T-cell (primary cell): Measurements from ENCODE around the gene CCDC120. TPM values are rescaled to one million over a fixed set of nuclear protein-coding genes. Genes with fewer than 3 reads are reported as not detected.
A peak's percentile ranks its signal among the peaks of the same experiment; 100 is the strongest.

ENCODE experiments used
- ATAC-seq, 4 experiments: fragments of 200-7000 bp in 3 of 4; fragments of 150-1000 bp in 1 of 4; cut with Tn5 transposase; replicated peaks in 1 of 4; 1 replicate in 3 of 4; 2 replicates in 1 of 4; pipeline ENCODE4 v1.10.0; 2021; ENCODE audit warnings: moderate library complexity in 3 of 4, mild to moderate bottlenecking in 2 of 4, moderate number of reproducible peaks in 1 of 4
- CTCF ChIA-PET, 2 donors: fragments of 300-600 bp; sonication (Branson Sonifier 250); formaldehyde crosslinking; loops; one replicate each; lab custom pipeline; 2022; ENCODE audit warnings: antibody characterized with exemption in 2 of 2; lab: Charles Lee
- POLR2A ChIA-PET, 2 donors: fragments of 300-600 bp; sonication (Branson Sonifier 250); formaldehyde crosslinking; loops; one replicate each; lab custom pipeline; 2022; ENCODE audit warnings: antibody characterized with exemption in 2 of 2; lab: Charles Lee
- DNase-seq, 35 experiments: peaks; one replicate each; pipeline versions ENCODE4 v3.0.0 to v3.0.0-alpha.2; 2013 to 2023
- H3K27ac ChIP-seq: one replicate; pipeline ENCODE4 v1.5.1; 2013; ENCODE audit warnings: low read length
- H3K27me3 ChIP-seq, 2 experiments: replicated peaks in 1 of 2; 1 replicate in 1 of 2; 2 replicates in 1 of 2; pipeline versions ENCODE4 v1.6.1 to v1.7.0; 2013; ENCODE audit warnings: low read length in 1 of 2, mixed read lengths in 1 of 2; ENCODE audit not compliant: control insufficient read depth in 2 of 2, insufficient read depth in 2 of 2; ENCODE audit errors: extremely low read depth in 1 of 2
- H3K36me3 ChIP-seq, 2 donors: 1 replicate in 1 of 2; 2 replicates in 1 of 2; pipeline versions ENCODE4 v1.6.1 to v1.7.0; 2013; ENCODE audit warnings: low read length in 1 of 2; ENCODE audit not compliant: control insufficient read depth in 2 of 2, insufficient read depth in 1 of 2; ENCODE audit errors: extremely low read depth in 1 of 2
- H3K4me1 ChIP-seq, 2 experiments: 1 replicate in 1 of 2; 2 replicates in 1 of 2; pipeline versions ENCODE4 v1.6.1 to v1.7.0; 2013; ENCODE audit warnings: low read length in 2 of 2, mixed read lengths in 1 of 2; ENCODE audit not compliant: insufficient read depth in 2 of 2, control insufficient read depth in 1 of 2; ENCODE audit errors: extremely low read depth in 1 of 2
- H3K4me3 ChIP-seq, 2 donors: 1 replicate in 1 of 2; 2 replicates in 1 of 2; pipeline versions ENCODE4 v1.5.1 to v1.7.0; 2013; ENCODE audit warnings: mild to moderate bottlenecking in 2 of 2, low read length in 1 of 2, moderate library complexity in 1 of 2; ENCODE audit not compliant: control insufficient read depth in 1 of 2; ENCODE audit errors: extremely low read depth in 1 of 2
- H3K9me3 ChIP-seq: 2 replicates; pipeline ENCODE4 v1.7.0; 2013
- H3K27ac Mint-ChIP-seq, 2 donors: one replicate each; pipeline ENCODE4 v1.8.0; 2020 to 2021; ENCODE audit warnings: mild to moderate bottlenecking in 2 of 2, mixed read lengths in 2 of 2
- H3K27me3 Mint-ChIP-seq, 2 donors: one replicate each; pipeline ENCODE4 v1.8.0; 2021 to 2022; ENCODE audit warnings: mixed read lengths in 2 of 2
- H3K36me3 Mint-ChIP-seq: one replicate; pipeline ENCODE4 v1.8.0; 2021; ENCODE audit warnings: mixed read lengths
- H3K4me1 Mint-ChIP-seq, 3 donors: one replicate each; pipeline ENCODE4 v1.8.0; 2020 to 2022; ENCODE audit warnings: mixed read lengths in 3 of 3, mild to moderate bottlenecking in 1 of 3
- H3K4me3 Mint-ChIP-seq, 3 donors: one replicate each; pipeline ENCODE4 v1.8.0; 2020 to 2022; ENCODE audit warnings: mild to moderate bottlenecking in 3 of 3, mixed read lengths in 3 of 3, moderate library complexity in 3 of 3
- H3K9me3 Mint-ChIP-seq, 3 donors: one replicate each; pipeline ENCODE4 v1.8.0; 2020 to 2022; ENCODE audit warnings: mixed read lengths in 3 of 3
- WGBS: methylation state at CpG from one replicate; pipeline ENCODE4 v1.1.5; 2013; ENCODE audit warnings: missing lambda C conversion rate; ENCODE audit not compliant: insufficient coverage; 5-methylcytosine and 5-hydroxymethylcytosine counted together
- total RNA-seq, 35 experiments: library from RNA in 6 of 35; stranded (reverse) in 6 of 35; fragments of 120-200 nt in 1 of 35; gene quantifications; one replicate each; pipeline versions ENCODE4 v1.2.1 to v1.2.4 and lab custom pipeline; 2013 to 2026

CCDC120 gene
- total RNA-seq, 5 donors from 2014 or later (not counting 1 experiment from before 2014, with no cell fraction given) = 8.5 to 14.9 (median 9.1) TPM

DNA sequence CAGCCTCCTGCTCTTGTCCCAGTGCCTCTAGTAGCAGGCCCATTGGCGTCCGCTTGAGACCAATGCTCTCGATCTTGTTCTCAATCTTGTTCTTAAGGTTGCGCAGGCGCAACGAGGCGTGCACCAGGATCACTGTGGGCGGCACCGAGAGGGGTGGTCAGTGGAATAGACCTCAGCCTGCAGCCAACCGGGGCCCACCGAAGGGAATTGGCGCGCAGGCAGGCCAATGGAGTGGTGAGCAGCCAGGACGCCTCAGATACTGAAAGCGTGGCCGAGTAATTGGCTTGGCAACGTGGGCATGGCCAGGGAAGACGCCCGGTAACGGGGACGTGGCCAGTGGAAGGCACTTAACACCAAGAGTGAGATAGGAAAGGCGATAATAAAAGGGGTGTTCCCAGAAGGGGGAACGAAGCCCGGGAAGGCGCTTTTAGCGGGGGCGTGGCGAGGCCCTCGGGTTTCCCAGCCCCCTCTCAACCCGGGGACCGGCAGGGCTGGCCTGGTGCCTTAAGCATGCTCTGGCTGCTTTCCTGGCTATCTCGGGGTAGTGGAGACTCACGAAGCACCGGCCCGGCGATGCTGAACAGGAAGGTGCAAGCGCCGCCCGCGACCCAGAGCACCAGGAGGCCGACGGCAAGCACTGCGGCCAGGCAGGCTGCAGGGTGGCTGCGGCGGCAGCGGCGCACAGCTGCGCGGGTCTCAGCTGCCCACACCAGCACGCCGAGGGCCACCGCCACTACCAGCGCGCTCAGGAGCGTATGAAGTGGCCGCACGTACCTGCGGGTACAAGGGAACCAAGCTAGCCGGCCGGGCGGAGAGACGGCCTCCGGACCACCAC lies 13.3 kb downstream of the CCDC120 start:
- POLR2A ChIA-PET = no interaction called here
- no peaks in the 10 kb centered on the region for H3K27me3 ChIP-seq
- H3K4me1 Mint-ChIP-seq = peaks cover 14 to 25% (median 18%) of the 10 kb centered on the region in 3 donors
- WGBS = 95% methylated on average over 29 of the region's 63 CpGs
- CTCF ChIA-PET = no interaction called here
- peak overlapping the region; percentile 59 to 85 (median 83) for H3K4me3 Mint-ChIP-seq
- H3K4me1 ChIP-seq = peaks cover 0 to 22% of the 10 kb centered on the region in 2 experiments
- DNase-seq = no peak
- H3K27me3 Mint-ChIP-seq = no peaks in the 10 kb centered on the region
- H3K36me3 ChIP-seq = no peaks in the 10 kb centered on the region
- H3K36me3 Mint-ChIP-seq = peaks cover 7% of the 10 kb centered on the region
- no peak for ATAC-seq
- no peak overlapping the region for H3K27ac Mint-ChIP-seq
- no peaks in the 10 kb centered on the region for H3K9me3 ChIP-seq
- H3K27ac ChIP-seq = no peak overlapping the region
- H3K4me3 ChIP-seq = no peak overlapping the region
- no peaks in the 10 kb centered on the region for H3K9me3 Mint-ChIP-seq

- Histone ChIP-seq H3K27ac (no peak overlapping the region), H3K9me3 (no peaks in the 10 kb centered on the region), H3K4me1 (peaks cover 0 to 22% of the 10 kb centered on the region in 2 experiments), H3K27me3 (no peaks in the 10 kb centered on the region), H3K36me3 (peaks cover 0 to 3% of the 10 kb centered on the region in 2 donors), H3K4me3 (no peak overlapping the region)
- Mint-ChIP-seq H3K27me3 (no peaks in the 10 kb centered on the region), H3K4me3 (peak overlapping the region; percentile 80 to 85 (median 83)), H3K36me3 (peaks cover 7% of the 10 kb centered on the region), H3K9me3 (no peaks in the 10 kb centered on the region), H3K27ac (peak overlapping the region in 1 of 2 donors; percentile 77), H3K4me1 (peaks cover 14 to 25% (median 18%) of the 10 kb centered on the region in 3 donors)
- CTCF ChIA-PET = no interaction called here
- 94% methylated on average over 5 of the region's 10 CpGs for WGBS
- ATAC-seq = no peak
- POLR2A ChIA-PET = no interaction called here
- DNase-seq = no peak
These were observed 13.9 kb downstream of the CCDC120 start for GRCh38 chrX:49072712-49073095.

DNA sequence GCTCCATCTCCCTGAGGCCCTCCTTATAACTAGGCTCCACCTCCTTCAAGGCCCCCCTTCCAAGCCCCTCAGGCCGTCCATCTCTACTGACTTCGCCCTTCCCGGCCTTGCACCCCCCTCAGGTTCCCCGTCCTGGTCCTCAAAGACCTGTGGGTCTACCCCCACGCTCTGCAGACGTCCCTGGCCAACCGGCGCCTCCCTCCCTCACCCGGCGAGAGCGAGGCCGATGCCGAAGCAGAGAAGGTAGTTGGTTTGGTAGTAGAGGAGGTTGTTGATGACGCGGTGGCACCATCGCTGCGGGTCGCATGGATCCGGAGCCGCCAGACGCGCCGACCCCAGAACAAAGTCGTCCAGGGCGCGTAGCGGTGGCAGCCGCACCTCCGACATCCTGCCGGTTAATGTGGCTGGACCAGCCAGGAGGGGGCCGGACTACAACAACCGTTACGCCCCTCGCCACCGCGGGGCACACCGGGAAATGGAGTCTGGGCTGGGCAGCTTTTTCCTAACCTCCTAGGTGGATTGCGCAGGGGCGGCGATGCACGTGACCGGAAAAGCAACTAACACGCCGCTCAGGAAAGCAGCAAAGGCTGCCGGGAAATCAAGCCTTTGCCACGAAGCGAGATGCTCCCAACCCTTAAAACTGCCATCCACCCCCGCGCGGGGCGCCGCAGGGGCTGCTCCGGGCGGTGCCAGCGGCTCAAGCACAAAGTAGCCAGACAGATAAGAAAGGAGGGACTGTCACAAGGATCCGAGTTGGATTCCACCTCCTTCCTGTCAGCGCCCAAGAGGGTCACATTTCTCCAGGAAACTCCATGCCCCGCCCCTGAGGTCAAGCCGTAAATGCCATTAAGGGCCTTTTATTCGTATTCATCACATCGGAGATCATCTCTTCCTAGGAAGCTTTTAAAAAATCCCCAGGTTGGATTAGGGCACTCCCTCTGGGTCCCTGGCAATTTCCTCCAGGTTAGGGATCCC lies 15.1 kb downstream of the CCDC120 start, which contains the start of gene PRAF2:
TSS of gene PRAF2 (minus strand) at position 402 of the 975 bp plus-strand sequence. CDS start at position 387, 15 bp downstream.
- Histone ChIP-seq H3K27ac (peak within 1 kb of the TSS; percentile 76), H3K27me3 (no peaks in the 10 kb centered on the region), H3K4me1 (peaks cover 0 to 27% of the 10 kb centered on the region in 2 experiments), H3K36me3 (peaks cover 0 to 5% of the 10 kb centered on the region in 2 donors), H3K4me3 (peak within 1 kb of the TSS; percentile 45 to 69), H3K9me3 (no peaks in the 10 kb centered on the region)
- H3K4me3 Mint-ChIP-seq = peak within 1 kb of the TSS; percentile 80 to 85 (median 83)
- H3K27me3 Mint-ChIP-seq = no peaks in the 10 kb centered on the region
- H3K27ac Mint-ChIP-seq = peak within 1 kb of the TSS; percentile 77 to 87
- H3K36me3 Mint-ChIP-seq = peaks cover 4% of the 10 kb centered on the region
- under 1% methylated on average over 31 of the region's 61 CpGs for WGBS
- ATAC-seq (peak; percentile 95 to 97 (median 96)), DNase-seq (peak; percentile 79 to 92 (median 85))
- peaks cover 21 to 31% (median 22%) of the 10 kb centered on the region in 3 donors for H3K4me1 Mint-ChIP-seq
- CTCF ChIA-PET = no interaction called here
- no peaks in the 10 kb centered on the region for H3K9me3 Mint-ChIP-seq
- POLR2A ChIA-PET = interaction anchor here in 1 of 2 donors (0.6 kb wide), 1 partner anchor 38 kb away, joined by 10 read pairs; no protein-coding TSS in a partner anchor

- no peak overlapping the region for H3K27ac ChIP-seq
- Mint-ChIP-seq H3K4me3 (no peak overlapping the region), H3K36me3 (peaks cover 4% of the 10 kb centered on the region), H3K27ac (no peak overlapping the region), H3K9me3 (no peaks in the 10 kb centered on the region), H3K4me1 (peaks cover 23 to 37% (median 30%) of the 10 kb centered on the region in 3 donors), H3K27me3 (no peaks in the 10 kb centered on the region)
- peaks cover 0 to 5% of the 10 kb centered on the region in 2 donors for H3K36me3 ChIP-seq
- WGBS = 100% methylated on average over 1 of the region's 13 CpGs
- H3K4me3 ChIP-seq = no peak overlapping the region
- no peak for DNase-seq
- ChIA-PET CTCF (no interaction called here), POLR2A (no interaction called here)
- no peaks in the 10 kb centered on the region for H3K9me3 ChIP-seq
- H3K4me1 ChIP-seq = peaks cover 0 to 35% of the 10 kb centered on the region in 2 experiments
- ATAC-seq = no peak
- no peaks in the 10 kb centered on the region for H3K27me3 ChIP-seq
These were observed 16.5 kb downstream of the CCDC120 start for GRCh38 chrX:49075347-49075746.

GRCh38 chrX:49077941-49078340 lies 19.1 kb downstream of the CCDC120 start:
- POLR2A ChIA-PET = no interaction called here
- Histone ChIP-seq H3K36me3 (peaks cover 0 to 5% of the 10 kb centered on the region in 2 donors), H3K9me3 (no peaks in the 10 kb centered on the region), H3K4me1 (peaks cover 0 to 27% of the 10 kb centered on the region in 2 experiments), H3K27ac (no peak overlapping the region), H3K27me3 (no peaks in the 10 kb centered on the region), H3K4me3 (no peak overlapping the region)
- no CpG with 5 or more reads among the region's 5 CpGs for WGBS
- H3K4me3 Mint-ChIP-seq = no peak overlapping the region
- ATAC-seq (no peak), DNase-seq (no peak)
- H3K27ac Mint-ChIP-seq = peak overlapping the region; percentile 11 to 23
- CTCF ChIA-PET = no interaction called here
- H3K9me3 Mint-ChIP-seq = no peaks in the 10 kb centered on the region
- no peaks in the 10 kb centered on the region for H3K36me3 Mint-ChIP-seq
- peaks cover 16 to 29% (median 25%) of the 10 kb centered on the region in 3 donors for H3K4me1 Mint-ChIP-seq
- H3K27me3 Mint-ChIP-seq = no peaks in the 10 kb centered on the region
